ENCODE data around the gene COA1.

- TF ChIP-seq POLR2A (IDR thresholded peaks at IDR 0.05): no peak
- TF ChIP-seq, protein P1, sequence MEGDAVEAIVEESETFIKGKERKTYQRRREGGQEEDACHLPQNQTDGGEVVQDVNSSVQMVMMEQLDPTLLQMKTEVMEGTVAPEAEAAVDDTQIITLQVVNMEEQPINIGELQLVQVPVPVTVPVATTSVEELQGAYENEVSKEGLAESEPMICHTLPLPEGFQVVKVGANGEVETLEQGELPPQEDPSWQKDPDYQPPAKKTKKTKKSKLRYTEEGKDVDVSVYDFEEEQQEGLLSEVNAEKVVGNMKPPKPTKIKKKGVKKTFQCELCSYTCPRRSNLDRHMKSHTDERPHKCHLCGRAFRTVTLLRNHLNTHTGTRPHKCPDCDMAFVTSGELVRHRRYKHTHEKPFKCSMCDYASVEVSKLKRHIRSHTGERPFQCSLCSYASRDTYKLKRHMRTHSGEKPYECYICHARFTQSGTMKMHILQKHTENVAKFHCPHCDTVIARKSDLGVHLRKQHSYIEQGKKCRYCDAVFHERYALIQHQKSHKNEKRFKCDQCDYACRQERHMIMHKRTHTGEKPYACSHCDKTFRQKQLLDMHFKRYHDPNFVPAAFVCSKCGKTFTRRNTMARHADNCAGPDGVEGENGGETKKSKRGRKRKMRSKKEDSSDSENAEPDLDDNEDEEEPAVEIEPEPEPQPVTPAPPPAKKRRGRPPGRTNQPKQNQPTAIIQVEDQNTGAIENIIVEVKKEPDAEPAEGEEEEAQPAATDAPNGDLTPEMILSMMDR (IDR thresholded peaks at IDR 0.05): no peak
Measured at GRCh38 chr7:43695365-43695764, 34.0 kb downstream of the COA1 start.

Measured in lower leg skin (tissue), 3 donors.